Esophagus muscularis mucosa (tissue), 3 donors: ENCODE data around the gene NEK11.

Experiments used
- POLR2A ChIP-seq: fragments of 450-650 bp; IDR thresholded peaks from one replicate; pipeline ENCODE4 v1.6.1; 2017; ENCODE audit warnings: antibody characterized with exemption, moderate library complexity, mild to moderate bottlenecking, low read depth
- POLR2AphosphoS5 ChIP-seq, 2 donors: sonication (generic); formaldehyde crosslinking; IDR thresholded peaks; one replicate each; pipeline ENCODE4 v1.6.1; 2017; ENCODE audit warnings: antibody characterized with exemption in 2 of 2
- TF ChIP-seq, protein P1 (sequence below), 3 experiments: fragments of 200-600 bp in 2 of 3; fragments of 450-650 bp in 1 of 3; sonication (generic) in 2 of 3; IDR thresholded peaks; one replicate each; pipeline ENCODE4 v1.5.1; 2017 to 2019; ENCODE audit warnings: antibody characterized with exemption in 3 of 3, mild to moderate bottlenecking in 2 of 3, moderate library complexity in 1 of 3

DNA sequence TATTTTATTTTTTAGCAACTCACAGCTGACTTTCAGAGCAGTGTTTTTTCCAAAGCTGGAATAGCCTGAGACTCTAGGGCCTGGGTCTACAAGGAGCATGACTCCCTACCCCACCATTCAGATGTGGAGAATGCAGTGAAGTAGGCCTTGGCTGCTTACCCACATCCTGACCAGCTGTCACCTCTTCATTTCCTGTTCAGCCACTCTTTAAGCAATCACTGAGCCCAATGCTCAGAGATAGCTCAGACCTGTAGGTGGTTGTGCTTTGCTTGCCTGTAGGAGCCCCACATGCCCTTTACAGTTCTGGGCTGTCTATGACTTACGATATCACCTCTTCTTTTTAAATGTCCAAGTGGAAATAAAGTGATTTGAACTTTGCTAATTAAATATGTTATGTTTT, 148.1 kb downstream of the NEK11 start:
- TF ChIP-seq, protein P1, sequence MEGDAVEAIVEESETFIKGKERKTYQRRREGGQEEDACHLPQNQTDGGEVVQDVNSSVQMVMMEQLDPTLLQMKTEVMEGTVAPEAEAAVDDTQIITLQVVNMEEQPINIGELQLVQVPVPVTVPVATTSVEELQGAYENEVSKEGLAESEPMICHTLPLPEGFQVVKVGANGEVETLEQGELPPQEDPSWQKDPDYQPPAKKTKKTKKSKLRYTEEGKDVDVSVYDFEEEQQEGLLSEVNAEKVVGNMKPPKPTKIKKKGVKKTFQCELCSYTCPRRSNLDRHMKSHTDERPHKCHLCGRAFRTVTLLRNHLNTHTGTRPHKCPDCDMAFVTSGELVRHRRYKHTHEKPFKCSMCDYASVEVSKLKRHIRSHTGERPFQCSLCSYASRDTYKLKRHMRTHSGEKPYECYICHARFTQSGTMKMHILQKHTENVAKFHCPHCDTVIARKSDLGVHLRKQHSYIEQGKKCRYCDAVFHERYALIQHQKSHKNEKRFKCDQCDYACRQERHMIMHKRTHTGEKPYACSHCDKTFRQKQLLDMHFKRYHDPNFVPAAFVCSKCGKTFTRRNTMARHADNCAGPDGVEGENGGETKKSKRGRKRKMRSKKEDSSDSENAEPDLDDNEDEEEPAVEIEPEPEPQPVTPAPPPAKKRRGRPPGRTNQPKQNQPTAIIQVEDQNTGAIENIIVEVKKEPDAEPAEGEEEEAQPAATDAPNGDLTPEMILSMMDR (IDR thresholded peaks at IDR 0.05): no peak
- TF ChIP-seq POLR2A: no peak
- TF ChIP-seq POLR2AphosphoS5 (IDR thresholded peaks at IDR 0.05): no peak
